NCI-H2171 treated with DMSO at 0.1 percent for 48 hours (cell line): ENCODE data around the gene ANKRD13B.

Experiments
- DNase-seq: peaks from one replicate; lab custom pipeline; 2025; lab: John Stamatoyannopoulos, UW

Gene ANKRD13B

DNA sequence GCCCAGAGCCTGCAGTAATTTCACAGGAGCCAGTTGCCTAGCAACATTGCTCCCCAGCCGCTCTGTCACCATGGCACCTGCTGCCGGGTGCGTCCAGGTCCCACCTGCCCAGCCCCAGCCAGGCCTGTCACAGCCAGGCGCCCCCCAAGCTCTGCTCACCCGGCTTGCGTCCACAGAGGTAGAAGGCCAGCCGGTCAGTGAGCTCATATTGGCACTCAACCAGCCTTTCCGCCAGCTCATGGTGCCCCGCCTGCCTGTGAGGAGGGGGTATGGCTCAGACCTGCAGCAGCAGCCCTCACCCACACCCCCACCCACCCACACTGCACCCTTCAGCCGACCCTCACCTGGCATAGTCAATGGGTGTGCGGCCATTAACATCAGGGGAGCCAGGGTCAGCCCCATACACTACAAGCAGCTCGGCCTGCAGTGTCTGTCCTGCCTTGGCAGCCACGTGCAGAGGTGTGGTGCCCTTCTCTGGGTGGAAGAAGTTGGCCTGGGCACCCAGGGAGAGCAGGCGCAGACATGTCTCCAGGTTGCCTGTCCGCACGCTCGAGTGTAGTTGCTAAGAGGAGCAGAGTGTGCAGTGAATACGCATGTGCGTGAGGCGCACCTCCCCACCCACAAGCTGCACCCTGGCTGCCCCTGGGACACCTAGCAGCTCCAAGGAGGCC is 11.2 kb upstream of the ANKRD13B start:
- peak; percentile 71 for DNase-seq

DNA sequence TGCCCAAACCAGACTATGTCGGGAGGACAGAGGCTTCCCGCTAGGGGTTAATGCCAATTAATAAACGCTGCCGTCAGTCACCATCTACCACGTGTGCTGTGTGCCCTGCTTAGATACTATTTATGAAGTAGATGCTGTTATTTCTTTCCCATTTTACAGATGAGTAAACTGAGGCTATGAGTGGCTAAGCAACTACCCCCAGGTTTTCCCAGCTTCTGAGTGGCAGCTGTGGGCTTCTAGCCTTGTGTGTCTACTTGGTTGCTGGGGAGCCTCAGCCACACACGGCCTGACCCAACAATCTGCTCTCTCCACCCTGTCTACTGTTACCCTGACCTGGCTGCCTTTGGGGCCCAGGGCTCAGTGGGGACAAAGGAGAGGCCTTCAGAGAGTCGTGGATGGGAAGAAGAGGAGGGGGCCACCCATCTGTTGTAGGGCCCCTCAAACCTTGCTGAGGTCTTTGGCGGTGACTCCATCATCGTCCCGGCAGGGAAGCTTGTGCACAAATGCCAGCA is 10.6 kb upstream of the ANKRD13B start:
- DNase-seq: peak; percentile 55

GRCh38 chr17:29582772-29583171 is 10.2 kb upstream of the ANKRD13B start:
- no peak for DNase-seq

DNA sequence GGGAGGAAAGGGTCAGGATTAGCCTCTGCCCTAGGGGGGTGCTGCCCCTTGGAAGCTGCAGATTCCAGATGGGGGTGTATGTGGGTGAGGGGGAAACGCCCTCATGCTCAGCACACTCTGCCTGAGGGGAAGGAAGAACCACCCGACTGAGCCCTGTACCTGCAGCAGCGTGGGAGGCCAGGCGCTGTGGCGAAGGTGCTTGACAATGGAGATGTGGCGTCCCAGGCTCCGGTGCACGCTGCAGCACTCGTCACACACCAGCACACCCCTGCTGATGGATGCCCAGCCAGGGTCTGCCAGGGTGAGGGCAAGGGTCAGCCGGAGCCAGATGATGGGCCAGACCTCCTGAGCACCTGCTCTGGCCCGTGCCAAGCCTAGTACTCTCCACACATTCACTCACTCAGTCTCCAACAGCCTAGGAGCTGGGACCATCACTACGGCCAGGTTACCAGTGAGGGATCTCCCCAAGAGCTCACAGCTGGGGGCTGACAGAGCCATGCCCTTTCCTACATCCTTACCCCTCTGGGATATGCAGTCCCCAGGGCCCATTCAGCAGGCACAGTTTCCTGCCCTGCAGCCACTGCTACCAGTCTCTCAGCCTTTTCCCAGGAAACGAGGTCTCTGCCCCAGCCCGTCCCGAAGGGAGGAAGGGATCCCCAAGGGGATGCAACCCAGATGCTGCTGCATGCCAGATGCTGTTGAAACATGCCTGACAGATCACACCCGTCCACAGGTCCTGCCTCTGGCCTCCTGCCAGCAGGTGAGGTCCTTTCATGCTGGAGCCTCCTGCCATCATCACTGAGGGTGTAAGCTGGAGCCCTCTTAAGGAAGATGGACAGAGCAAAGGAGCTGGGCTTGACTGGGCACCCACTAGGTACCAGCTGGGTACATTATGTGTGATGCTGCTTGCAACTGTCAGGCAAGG is 9.3 kb upstream of the ANKRD13B start:
- DNase-seq: peak; percentile 93

GRCh38 chr17:29584452-29585079 is 8.4 kb upstream of the ANKRD13B start:
- no peak for DNase-seq

DNA sequence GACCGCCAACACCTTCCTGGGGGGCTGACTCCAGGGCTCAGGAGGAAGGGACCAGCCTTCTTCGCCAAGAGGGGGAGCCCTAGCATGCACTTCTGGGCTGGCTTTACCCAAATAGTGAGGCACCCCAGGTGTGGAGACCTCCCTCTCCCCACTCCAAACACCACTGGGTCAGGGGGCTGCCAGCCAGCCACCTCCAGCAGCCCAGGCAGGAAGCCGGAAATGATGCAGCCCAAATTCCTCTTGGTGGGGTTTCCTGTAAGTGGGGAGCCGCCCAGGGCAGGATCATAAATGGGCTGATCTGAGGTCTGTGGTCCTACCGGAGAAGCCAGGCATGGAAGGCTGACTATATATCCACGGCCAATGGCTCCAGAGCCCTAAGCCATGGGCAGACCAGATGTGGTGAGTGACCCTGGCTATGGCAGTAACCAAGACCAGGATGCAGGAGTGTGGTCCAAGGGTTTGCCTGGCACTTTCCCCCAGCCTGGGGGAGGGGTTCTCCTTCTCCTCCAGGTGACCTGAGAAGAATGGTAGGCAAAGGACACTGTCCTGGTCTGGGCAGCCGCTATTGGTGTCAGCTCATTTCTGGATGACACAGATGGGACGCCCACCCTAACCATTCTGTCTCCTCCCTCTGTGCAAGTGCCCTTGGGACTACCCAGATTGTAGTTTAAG is 7.7 kb upstream of the ANKRD13B start:
- no peak for DNase-seq

DNA sequence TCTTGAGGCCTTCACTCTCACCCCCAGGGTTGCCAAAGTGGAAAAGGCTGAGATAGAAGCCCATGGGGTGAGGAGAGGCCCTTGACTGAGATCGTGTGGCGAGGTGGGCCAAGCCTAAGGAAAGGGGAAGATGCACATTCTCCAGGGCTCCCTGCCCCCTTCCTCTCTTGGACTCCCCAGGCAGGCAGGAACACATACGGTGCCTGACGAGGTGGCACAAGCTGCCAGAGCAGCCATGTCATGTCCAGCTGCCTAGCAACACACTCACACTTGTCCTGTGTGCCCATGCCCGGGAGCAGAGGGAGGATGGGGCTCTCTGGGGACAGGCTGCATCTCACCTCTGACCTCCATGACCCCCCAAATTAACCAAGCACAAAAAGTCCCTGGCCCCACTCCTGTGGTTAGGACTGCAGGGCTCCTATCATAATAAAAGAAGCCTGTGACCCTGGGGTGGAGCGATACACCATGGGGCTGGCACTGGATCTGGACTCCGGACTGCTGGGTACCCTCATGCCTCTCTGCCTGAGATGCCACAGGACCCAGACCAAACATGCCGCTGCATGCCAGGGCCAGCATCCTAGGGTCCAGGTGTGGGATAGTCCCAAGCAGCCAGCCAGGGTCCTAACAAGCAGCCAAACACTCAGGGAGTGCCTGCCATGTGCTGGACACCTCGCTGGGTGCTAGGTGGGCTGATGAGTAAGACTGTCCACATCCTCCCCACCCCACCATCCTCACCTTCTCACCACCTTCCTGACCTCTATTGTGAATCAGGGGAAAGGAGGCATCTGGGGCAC is 6.1 kb upstream of the ANKRD13B start:
- no peak for DNase-seq

- DNase-seq: no peak
Measured at GRCh38 chr17:29587591-29587990, 5.3 kb upstream of the ANKRD13B start.

GRCh38 chr17:29588017-29588561 is 4.8 kb upstream of the ANKRD13B start:
- DNase-seq: no peak

DNA sequence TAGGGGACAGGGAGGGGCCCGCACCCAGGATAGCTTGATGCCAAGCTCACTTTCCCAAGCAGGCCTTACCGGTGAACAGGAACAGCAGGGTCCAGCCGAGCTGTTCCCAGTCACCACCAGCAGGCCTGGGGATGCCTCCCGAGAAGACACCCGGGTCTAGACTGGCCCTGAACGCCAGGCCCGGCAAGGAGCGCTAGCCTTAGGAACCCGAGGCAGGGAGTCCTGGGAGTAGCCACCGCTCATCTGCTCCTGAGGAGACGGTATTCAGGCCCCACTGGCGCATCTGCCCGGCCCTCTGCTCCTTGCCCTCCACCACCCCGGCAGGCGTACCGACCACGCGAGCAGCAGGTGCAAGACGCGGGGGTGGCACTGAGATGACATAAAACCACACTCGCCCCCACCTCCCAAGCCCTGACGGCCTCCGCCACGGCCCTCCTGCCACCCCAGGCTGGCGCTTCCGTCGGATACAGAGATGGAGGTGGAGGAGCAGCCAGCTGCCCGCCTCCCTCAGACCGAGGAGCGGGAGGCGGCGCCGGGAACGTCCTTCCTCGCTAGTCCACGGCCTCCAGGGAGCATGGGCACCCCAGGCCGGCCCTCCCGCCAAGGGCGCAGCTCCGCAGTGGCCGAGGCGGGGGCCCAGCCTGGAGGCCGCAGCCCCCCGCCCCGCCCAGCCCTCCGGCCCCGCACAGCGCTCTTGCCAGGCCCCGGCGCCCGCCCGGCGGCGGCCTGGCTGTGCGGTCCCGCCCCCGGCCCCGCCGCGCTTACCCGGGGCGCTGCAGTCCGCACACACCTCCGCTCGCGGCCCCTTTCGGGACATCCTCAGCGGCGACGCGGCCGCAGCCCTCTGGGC is 4.1 kb upstream of the ANKRD13B start:
- peak; percentile 11 for DNase-seq

- DNase-seq: peak; percentile 72
Measured at GRCh38 chr17:29589524-29590410, 3.2 kb upstream of the ANKRD13B start, which contains the start of gene GIT1. GIT1 (minus strand) TSS chr17:29589648; CDS start chr17:29589378, 270 bp downstream.

DNA sequence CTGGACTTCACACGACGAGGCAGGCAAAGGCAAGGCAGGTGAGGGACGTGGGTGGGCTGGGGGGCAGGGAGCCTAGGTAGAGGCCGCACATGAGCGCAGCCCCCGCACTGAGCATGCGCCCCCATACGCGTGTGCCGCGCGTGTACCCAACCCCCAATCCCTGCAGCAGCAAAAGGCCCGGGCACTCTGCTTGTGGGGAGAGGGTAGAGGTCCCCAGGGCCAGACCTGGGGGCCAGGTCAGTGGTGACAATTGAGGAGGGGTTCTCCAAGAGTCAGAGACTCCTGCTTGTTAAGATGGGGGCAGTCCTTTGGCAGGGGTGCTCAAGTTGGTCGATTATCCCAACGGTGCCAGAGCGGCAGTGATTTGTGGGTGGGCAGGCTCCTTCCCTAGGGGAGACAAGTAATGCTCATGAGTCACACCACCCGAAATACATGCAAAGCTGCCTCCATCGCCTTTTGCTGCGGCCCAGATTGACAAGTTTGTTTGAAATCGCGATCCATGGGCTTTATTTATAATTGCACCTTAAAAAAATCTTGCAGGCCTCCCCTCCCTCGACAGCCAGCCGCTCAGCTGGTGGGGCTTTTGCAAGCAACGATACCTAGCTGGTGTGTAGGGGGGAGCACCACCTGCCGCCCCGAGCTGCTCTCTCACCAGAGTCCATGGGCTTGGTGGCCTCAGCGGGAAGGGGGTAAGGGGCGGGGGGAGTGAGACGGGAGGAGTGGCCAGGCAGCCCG is 2.4 kb upstream of the ANKRD13B start:
- DNase-seq: peak; percentile 93

GRCh38 chr17:29591146-29591736 is 1.7 kb upstream of the ANKRD13B start:
- DNase-seq: peak; percentile 82

- DNase-seq: peak; percentile 93
Measured at GRCh38 chr17:29591737-29592608, 959 bp upstream of the ANKRD13B start.

- peak; percentile 51 for DNase-seq
Measured at GRCh38 chr17:29593591-29594518, 923 bp downstream of the ANKRD13B start.
